ENCODE data around the gene RPS25. TPM values are rescaled to one million over a fixed set of nuclear protein-coding genes. Genes with fewer than 3 reads are reported as not detected.

RPS25 gene
- total and polyA plus RNA-seq, 9 of the 15 experiments (the other 6 are each of a cell fraction or from before 2014, with no cell fraction given): 1,553 to 5,486 (median 2,471) TPM

- 0 out of 4 replicates have a peak, but pooled peaks of 1 of the 2 experiments have one; percentile 33 for TF ChIP-seq ZNF639 (CRISPR knock-in tag; conservative IDR thresholded peaks at IDR 0.05 in 1 of 2, IDR thresholded peaks at IDR 0.05 in 1 of 2)
- no peak for TF ChIP-seq FOXJ2 (tag; IDR thresholded peaks at IDR 0.05)
- 0 out of 2 replicates have a peak, but pooled peaks have one; percentile 42 for TF ChIP-seq RNF2 (IDR thresholded peaks at IDR 0.05)
- TF ChIP-seq SMAD4 (CRISPR knock-in tag; conservative IDR thresholded peaks at IDR 0.05): peak; percentile 83
- TF ChIP-seq CTBP1 (IDR thresholded peaks at IDR 0.05; ENCODE audit: borderline replicate concordance): peak; percentile 82; the same call in 1 of the 2 replicates
- 0 out of 2 replicates have a peak, but pooled peaks have one; percentile 12 for TF ChIP-seq ZBTB2 (IDR thresholded peaks at IDR 0.05)
- 0 out of 2 replicates have a peak, but pooled peaks have one; percentile 20 for TF ChIP-seq ZBTB26 (CRISPR knock-in tag; IDR thresholded peaks at IDR 0.05)
- TF ChIP-seq TBP (optimal IDR thresholded peaks at IDR 0.05; ENCODE audit: low read depth, low read length): peak; percentile 56
- no peak for TF ChIP-seq ZNF717 (CRISPR knock-in tag; IDR thresholded peaks at IDR 0.05)
- TF ChIP-seq CTCF (IDR thresholded peaks at IDR 0.05 in 2 of 3, conservative IDR thresholded peaks at IDR 0.05 in 1 of 3; ENCODE audit: insufficient read depth in 2 of 3, low read depth in 1 of 3, low read length in 3 of 3): peak in 2 of 3 experiments; percentile 30 to 37; a peak in 2 of 6 replicates
- TF ChIP-seq NCOR1 (IDR thresholded peaks at IDR 0.05): peak; percentile 4; the same call in 1 of the 2 replicates
- TF ChIP-seq PTRF (tag; IDR thresholded peaks at IDR 0.05): no peak
- peak; percentile 53 for TF ChIP-seq VEZF1 (CRISPR knock-in tag; IDR thresholded peaks at IDR 0.05)
- peak; percentile 76 for TF ChIP-seq POLR2A (conservative IDR thresholded peaks at IDR 0.05)
- TF ChIP-seq NBN (IDR thresholded peaks at IDR 0.05; ENCODE audit: low read depth): peak; percentile 56; the same call in 1 of the 2 replicates
- TF ChIP-seq POLR2H (tag; IDR thresholded peaks at IDR 0.05; ENCODE audit: low read depth): no peak
- TF ChIP-seq ZNF197 (CRISPR knock-in tag; IDR thresholded peaks at IDR 0.05; ENCODE audit: low read depth): no peak
- no peak; the same call in 1 of the 2 replicates for TF ChIP-seq PML (IDR thresholded peaks at IDR 0.05; ENCODE audit: low read length)
- TF ChIP-seq RAD21 (CRISPR knock-in tag; conservative IDR thresholded peaks at IDR 0.05 in 1 of 2, IDR thresholded peaks at IDR 0.05 in 1 of 2): peak in 1 of 2 experiments; percentile 54; a peak in 3 of 4 replicates
- peak; percentile 20; the same call in 1 of the 2 replicates for TF ChIP-seq ZNF583 (CRISPR knock-in tag; IDR thresholded peaks at IDR 0.05)
Measured at GRCh38 chr11:118980191-118980881, 37.8 kb downstream of the RPS25 start (continued).

Measured in K562 (cell line).